Smooth muscle cell (in vitro differentiated cells): ENCODE measurements around the gene PPP3CA. TPM values are rescaled to one million over a fixed set of nuclear protein-coding genes. Genes with fewer than 3 reads are reported as not detected.

Source experiments
- DNase-seq: peaks from one replicate; lab custom pipeline; 2025; ENCODE audit not compliant: unreplicated experiment; lab: John Stamatoyannopoulos, UW
- H2AFZ ChIP-seq: fragments of 200-600 bp; sonication (generic); 2 replicates; pipeline ENCODE4 v1.6.0; 2016; ENCODE audit warnings: antibody characterized with exemption, low read depth, mild to moderate bottlenecking
- H3F3A ChIP-seq: fragments of 200-600 bp; sonication (generic); 2 replicates; pipeline ENCODE4 v1.6.0; 2017; ENCODE audit warnings: antibody characterized with exemption, low read depth
- H3K27ac ChIP-seq: fragments of 200-600 bp; sonication (generic); 2 replicates; pipeline ENCODE4 v1.5.1; 2016; ENCODE audit warnings: low read depth, mild to moderate bottlenecking
- H3K27me3 ChIP-seq: fragments of 200-600 bp; sonication (generic); 2 replicates; pipeline ENCODE4 v1.6.1; 2016; ENCODE audit warnings: low read depth, mild to moderate bottlenecking
- H3K36me3 ChIP-seq: fragments of 200-600 bp; sonication (generic); 2 replicates; pipeline ENCODE4 v1.5.1; 2016; ENCODE audit warnings: low read depth
- H3K4me1 ChIP-seq: fragments of 200-600 bp; sonication (generic); 2 replicates; pipeline ENCODE4 v1.5.1; 2016; ENCODE audit warnings: low read depth
- H3K4me2 ChIP-seq: fragments of 200-600 bp; sonication (generic); 2 replicates; pipeline ENCODE4 v1.6.0; 2016; ENCODE audit warnings: mild to moderate bottlenecking
- H3K4me3 ChIP-seq: fragments of 200-600 bp; sonication (generic); 2 replicates; pipeline ENCODE4 v1.5.1; 2016; ENCODE audit warnings: mild to moderate bottlenecking
- H3K79me2 ChIP-seq: fragments of 200-600 bp; sonication (generic); 2 replicates; pipeline ENCODE4 v1.6.0; 2016; ENCODE audit warnings: low read depth, mild to moderate bottlenecking
- H3K9ac ChIP-seq: fragments of 200-600 bp; sonication (generic); 2 replicates; pipeline ENCODE4 v1.6.0; 2016; ENCODE audit warnings: low read depth
- H3K9me3 ChIP-seq: fragments of 200-600 bp; sonication (generic); replicated peaks from 2 replicates; pipeline ENCODE4 v1.5.1; 2016; ENCODE audit warnings: low read depth
- H4K20me1 ChIP-seq: fragments of 200-600 bp; sonication (generic); 2 replicates; pipeline ENCODE4 v1.6.0; 2016; ENCODE audit warnings: low read depth
- CTCF ChIP-seq: fragments of 200-600 bp; sonication (generic); IDR thresholded peaks from 2 replicates; pipeline ENCODE4 v1.5.1; 2017; ENCODE audit warnings: borderline replicate concordance, mild to moderate bottlenecking, antibody characterized with exemption; ENCODE audit not compliant: insufficient read depth, poor library complexity, severe bottlenecking
- WGBS: methylation state at CpG from one replicate; pipeline ENCODE4 v1.1.7; 2016; ENCODE audit warnings: low lambda C conversion rate; 5-methylcytosine and 5-hydroxymethylcytosine counted together
- polyA plus RNA-seq: library from polyadenylated mRNA; unstranded; fragments of >200 nt; fragmentation: Nextera tagmentation; extraction: Ambion mirVana; gene quantifications from 2 replicates; pipeline ENCODE4 v1.2.1, GENCODE V29; 2016
- total RNA-seq: library from RNA; depleted of rRNA; stranded (reverse); fragments of >200 nt; gene quantifications from 2 replicates; pipeline ENCODE4 v1.2.3, GENCODE V29; 2014

The PPP3CA gene
- total and polyA plus RNA-seq, 2 experiments from 2014 or later: 16.2 to 96.1 TPM

GRCh38 chr4:101028886-101029285 lies 318.4 kb downstream of the PPP3CA start:
- no peak overlapping the region for H3K4me3 ChIP-seq
- no peak overlapping the region for H3K9ac ChIP-seq
- H3K79me2 ChIP-seq: no peaks in the 10 kb centered on the region
- no peak overlapping the region for H2AFZ ChIP-seq
- H3K27me3 ChIP-seq: no peaks in the 10 kb centered on the region
- no peak for TF ChIP-seq CTCF
- DNase-seq: no peak
- no peaks in the 10 kb centered on the region for H3K36me3 ChIP-seq
- no peaks in the 10 kb centered on the region for H3F3A ChIP-seq
- peaks cover 50% of the 10 kb centered on the region for H3K4me1 ChIP-seq
- H3K27ac ChIP-seq: no peak overlapping the region
- H3K9me3 ChIP-seq: no peaks in the 10 kb centered on the region
- H3K4me2 ChIP-seq: peak overlapping the region; percentile 8
- no peaks in the 10 kb centered on the region for H4K20me1 ChIP-seq

DNA sequence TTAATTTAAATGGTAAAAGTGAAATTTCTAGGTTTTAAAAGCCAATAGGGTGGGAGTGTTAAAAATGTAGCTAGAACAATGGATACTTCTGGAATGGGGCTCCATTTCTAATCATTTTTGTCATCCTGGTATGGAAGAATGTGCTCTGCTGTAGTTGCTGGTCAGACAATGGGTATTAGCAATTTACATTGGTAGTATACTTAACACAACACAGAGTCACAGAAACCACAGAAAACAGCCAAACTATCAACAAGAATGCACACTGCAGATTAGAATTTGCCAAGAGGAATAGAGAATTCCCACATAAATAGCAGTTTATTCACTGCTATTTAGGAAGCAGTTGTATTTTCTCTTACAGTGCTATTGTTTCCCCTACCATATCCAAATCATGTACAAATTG lies 319.6 kb downstream of the PPP3CA start:
- H3F3A ChIP-seq: no peaks in the 10 kb centered on the region
- H3K9ac ChIP-seq: no peak overlapping the region
- H3K9me3 ChIP-seq: no peaks in the 10 kb centered on the region
- no peaks in the 10 kb centered on the region for H4K20me1 ChIP-seq
- no peak overlapping the region for H3K27ac ChIP-seq
- H3K36me3 ChIP-seq: no peaks in the 10 kb centered on the region
- no peaks in the 10 kb centered on the region for H3K27me3 ChIP-seq
- H2AFZ ChIP-seq: no peak overlapping the region
- peaks cover 42% of the 10 kb centered on the region for H3K4me1 ChIP-seq
- TF ChIP-seq CTCF: no peak
- DNase-seq: no peak
- no peak overlapping the region for H3K4me3 ChIP-seq
- no peaks in the 10 kb centered on the region for H3K79me2 ChIP-seq
- no peak overlapping the region for H3K4me2 ChIP-seq

- Histone ChIP-seq H3K4me1 (peaks cover 45% of the 10 kb centered on the region), H3K27me3 (no peaks in the 10 kb centered on the region), H3K4me2 (no peak overlapping the region), H3K27ac (no peak overlapping the region), H3K9ac (no peak overlapping the region), H3K9me3 (no peaks in the 10 kb centered on the region), H3K4me3 (no peak overlapping the region), H3K36me3 (no peaks in the 10 kb centered on the region), H3K79me2 (no peaks in the 10 kb centered on the region), H2AFZ (no peak overlapping the region), H4K20me1 (no peaks in the 10 kb centered on the region), H3F3A (peaks cover 11% of the 10 kb centered on the region)
- DNase-seq: no peak
- TF ChIP-seq CTCF: no peak
- WGBS: 94% methylated on average over 8 of the region's 8 CpGs
These were observed 321.6 kb downstream of the PPP3CA start for GRCh38 chr4:101025755-101026154.

DNA sequence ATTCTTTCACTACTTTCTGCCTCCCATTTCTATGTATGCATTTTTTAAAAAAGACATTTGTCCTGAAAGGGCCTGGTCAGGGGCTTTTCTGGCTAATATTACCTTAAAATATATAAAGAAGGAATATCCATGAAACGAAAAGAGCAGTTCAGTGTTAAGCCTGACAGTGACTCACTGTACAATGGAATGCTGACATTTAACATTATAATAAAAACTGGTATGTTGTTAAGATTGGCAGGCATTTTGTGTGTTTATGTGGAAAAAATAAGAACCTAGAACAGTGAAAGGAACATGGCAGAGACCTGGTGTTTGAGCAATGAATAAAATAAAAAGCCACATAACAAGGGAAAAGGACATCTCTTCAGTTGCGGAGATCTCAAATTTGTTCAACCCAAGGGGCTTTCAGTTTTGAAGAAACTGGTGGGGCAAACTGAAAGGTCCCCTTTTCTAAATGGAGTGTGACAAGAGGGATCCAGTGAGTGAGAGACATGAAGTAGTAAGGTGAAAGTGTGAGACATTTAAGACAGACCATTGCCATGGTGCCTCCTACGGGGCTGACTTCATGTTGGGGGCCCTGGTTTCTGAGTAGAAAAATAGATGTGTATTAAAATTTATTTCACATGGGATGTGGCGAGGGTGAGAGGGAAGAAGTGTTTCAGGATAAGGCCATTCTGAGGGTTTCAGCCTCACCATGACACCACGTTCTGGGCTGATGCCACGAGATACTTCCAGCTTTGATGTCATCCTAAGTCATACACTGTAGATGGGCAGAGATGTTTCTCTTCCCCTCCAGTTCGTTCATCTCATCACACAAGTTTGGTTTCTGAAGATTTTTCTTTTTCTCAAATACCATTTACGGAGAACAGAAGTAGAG lies 324.9 kb downstream of the PPP3CA start:
- Histone ChIP-seq H4K20me1 (no peaks in the 10 kb centered on the region), H3K4me3 (no peak overlapping the region), H3K4me1 (peaks cover 27% of the 10 kb centered on the region), H3K9me3 (no peaks in the 10 kb centered on the region), H3K36me3 (no peaks in the 10 kb centered on the region), H2AFZ (no peak overlapping the region), H3F3A (peaks cover 11% of the 10 kb centered on the region), H3K9ac (no peak overlapping the region), H3K4me2 (peak overlapping the region; percentile 57), H3K79me2 (no peaks in the 10 kb centered on the region), H3K27ac (peak overlapping the region; percentile 80), H3K27me3 (no peaks in the 10 kb centered on the region)
- no peak for DNase-seq
- WGBS: 84% methylated on average over 8 of the region's 8 CpGs
- TF ChIP-seq CTCF: no peak
